VCaP (cell line): ENCODE measurements around the gene KNDC1.

ENCODE experiments used
- H3K27ac ChIP-seq: fragments of 450-650 bp; 2 replicates; pipeline ENCODE4 v1.5.1; 2017
- CTCF ChIP-seq: fragments of 450-650 bp; conservative IDR thresholded peaks from 2 replicates; pipeline ENCODE4 v1.5.1; 2017; ENCODE audit warnings: mild to moderate bottlenecking, moderate library complexity

The KNDC1 gene

DNA sequence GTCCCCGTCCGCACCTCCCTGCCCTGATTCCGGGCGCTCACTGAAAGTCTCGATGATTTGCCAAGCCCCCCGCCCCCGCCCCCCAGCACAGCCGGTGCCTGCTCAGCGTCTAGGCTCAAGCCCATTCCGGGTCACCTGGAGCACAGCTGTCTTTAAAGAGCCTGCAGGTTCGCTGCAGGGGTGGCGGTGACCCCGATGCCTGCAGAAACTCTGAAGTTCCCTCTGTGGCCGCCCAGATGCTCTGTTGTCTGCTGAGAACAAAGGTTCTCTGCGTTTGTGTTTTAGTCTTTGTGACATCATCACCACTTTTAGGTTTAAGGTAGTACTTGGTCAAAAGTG, 78.4 kb downstream of the KNDC1 start:
- H3K27ac ChIP-seq = no peak overlapping the region
- TF ChIP-seq CTCF = no peak

DNA sequence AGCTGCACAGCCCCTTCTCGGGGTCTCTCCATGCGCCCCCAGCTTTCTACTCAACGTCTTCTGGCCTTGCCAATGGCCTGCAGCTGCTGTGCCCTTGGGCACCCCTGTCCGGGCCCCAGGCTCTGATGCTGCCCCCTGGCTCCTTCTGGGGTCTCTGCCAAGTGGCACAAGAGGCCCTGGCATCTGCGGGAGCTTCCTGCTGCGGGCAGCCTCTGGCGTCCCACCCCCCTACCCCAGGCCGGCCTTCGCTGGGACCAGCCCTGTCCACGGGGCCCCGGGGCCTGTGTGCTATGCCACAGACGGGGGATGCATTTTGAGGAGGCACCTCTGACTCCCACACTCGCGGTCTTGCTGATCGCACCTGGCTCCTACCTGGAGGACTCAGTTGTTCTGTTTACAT, 80.0 kb downstream of the KNDC1 start:
- no peak for TF ChIP-seq CTCF
- H3K27ac ChIP-seq = no peak overlapping the region

GRCh38 chr10:133241501-133242205, 81.6 kb downstream of the KNDC1 start:
- no peak for TF ChIP-seq CTCF
- no peak overlapping the region for H3K27ac ChIP-seq

DNA sequence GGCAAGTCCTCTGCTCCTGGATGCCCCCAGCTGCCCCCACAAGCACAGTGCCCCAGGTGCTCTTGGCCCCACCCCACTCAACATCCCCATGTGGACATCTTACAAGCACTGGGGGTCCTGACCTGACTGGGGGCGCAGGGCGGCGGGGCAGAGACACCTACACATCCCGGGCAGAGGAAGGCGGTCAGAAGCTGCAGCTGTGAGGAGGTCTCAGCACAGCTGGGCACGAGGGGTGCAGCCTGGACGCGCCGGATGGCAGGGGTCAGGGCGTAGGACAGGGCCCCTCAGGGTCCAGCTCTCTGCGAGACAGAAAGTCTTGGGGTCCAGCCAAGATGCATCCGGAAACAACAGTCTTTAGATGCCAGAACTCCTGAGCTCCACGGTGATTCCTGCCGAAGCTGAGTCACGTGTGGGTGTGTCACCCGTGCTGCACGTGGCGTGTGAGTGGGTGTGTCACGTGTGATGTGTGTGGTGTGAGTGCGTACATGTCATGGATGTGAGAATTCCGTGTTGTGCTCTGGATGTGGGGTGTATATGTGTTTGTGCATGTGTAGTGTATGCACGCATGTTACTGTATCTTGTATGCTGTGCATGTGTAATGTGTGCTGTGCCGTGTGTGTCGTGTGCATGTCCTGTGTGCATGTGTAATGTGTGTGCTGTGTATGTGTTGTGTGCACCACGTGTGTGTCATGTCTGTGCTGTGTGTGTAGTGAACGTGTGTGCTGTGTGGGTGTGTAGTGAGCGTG, 82.8 kb downstream of the KNDC1 start:
- H3K27ac ChIP-seq = no peak overlapping the region
- TF ChIP-seq CTCF = no peak

- no peak overlapping the region for H3K27ac ChIP-seq
- no peak for TF ChIP-seq CTCF
Observed at GRCh38 chr10:133243593-133243992, 83.6 kb downstream of the KNDC1 start.

DNA sequence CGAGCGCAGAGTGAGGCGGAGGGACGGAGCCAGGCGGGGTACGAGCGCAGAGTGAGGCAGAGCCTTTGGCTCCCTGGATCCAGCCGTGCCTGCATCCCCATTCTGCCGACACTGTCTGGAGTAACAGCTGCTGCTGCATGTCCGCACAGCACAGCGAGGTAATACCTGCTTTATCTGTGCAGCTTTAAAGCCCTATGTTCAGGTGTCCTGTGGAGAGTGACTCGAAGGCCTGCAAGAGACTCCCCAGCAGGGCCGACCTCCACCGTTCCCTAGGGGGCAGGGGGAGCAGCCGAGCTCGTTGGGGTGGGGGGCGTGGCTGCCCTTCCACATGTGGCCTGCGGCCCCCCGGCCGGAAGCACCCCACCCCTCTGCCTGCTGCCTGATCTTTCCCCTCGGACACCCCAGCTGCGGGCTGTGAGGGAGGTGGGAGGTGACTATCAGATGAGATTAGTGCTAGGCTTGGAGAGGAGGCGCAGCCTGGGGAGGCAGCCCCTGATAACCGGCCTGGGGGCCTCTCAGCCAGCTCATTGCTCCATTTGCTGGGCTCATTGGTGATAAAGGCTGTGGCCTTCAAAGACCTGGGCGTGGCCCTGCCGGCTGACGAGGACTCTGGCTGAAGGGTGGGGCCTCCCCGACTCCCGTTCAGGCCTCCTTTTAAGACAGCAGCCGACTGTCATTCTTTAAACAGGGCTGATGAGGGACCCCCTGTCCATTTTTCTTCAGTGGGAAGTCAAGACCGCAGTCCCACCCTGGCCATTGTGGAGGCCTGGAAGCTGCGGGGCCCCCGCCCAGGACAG, 85.6 kb downstream of the KNDC1 start:
- H3K27ac ChIP-seq = no peak overlapping the region
- no peak for TF ChIP-seq CTCF

DNA sequence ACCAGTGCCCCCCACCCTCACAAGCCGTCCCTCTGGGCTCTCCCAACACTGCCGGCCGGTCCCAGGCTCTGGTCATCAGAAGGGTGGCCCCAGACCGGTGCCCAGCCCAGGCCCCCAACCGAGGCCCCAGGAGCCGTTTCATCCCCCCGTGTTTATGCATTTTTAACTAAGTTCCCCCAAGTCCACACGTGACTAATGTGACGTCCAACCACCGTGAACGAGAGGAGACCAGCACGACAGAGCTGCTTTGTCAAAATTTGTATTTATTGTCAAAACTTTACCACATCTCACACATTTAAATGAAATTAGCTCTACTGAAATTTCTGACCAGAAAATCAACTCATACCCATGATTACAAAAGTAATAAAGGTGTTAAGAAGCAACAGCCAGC, 86.2 kb downstream of the KNDC1 start:
- no peak overlapping the region for H3K27ac ChIP-seq
- TF ChIP-seq CTCF = no peak
